GM10248 (cell line): ENCODE measurements around the gene YDJC.

Experiments
- CTCF ChIA-PET: fragments of 300-600 bp; sonication (Branson Sonifier 250); formaldehyde crosslinking; extraction: SDS; loops from one replicate; lab custom pipeline; 2021; ENCODE audit warnings: antibody characterized with exemption; lab: Yijun Ruan, JAX
- POLR2A ChIA-PET: fragments of 350-650 bp; sonication (Branson Sonifier 250); formaldehyde crosslinking; extraction: SDS; loops from one replicate; lab custom pipeline; 2020; ENCODE audit warnings: antibody characterized with exemption; lab: Yijun Ruan, JAX
- DNase-seq: peaks from one replicate; pipeline ENCODE4 v3.0.0; 2012; ENCODE audit errors: extremely low spot score
- CTCF ChIP-seq: IDR thresholded peaks from 2 replicates; pipeline ENCODE4 v1.5.1; 2012; ENCODE audit warnings: mild to moderate bottlenecking, low read depth; ENCODE audit errors: extremely low read depth, missing control alignments, control extremely low read depth

The YDJC gene

GRCh38 chr22:21592422-21592821 lies 37.4 kb downstream of the YDJC start:
- ChIA-PET CTCF (interaction anchor here (1.3 to 1.8 kb wide), 3 partner anchors 9 to 37 kb away, joined by 3 to 7 read pairs (median 4); partner anchors contain the start of gene YDJC), POLR2A (no interaction called here)
- no peak for DNase-seq
- no peak for TF ChIP-seq CTCF

GRCh38 chr22:21591695-21592094 lies 38.1 kb downstream of the YDJC start:
- ChIA-PET POLR2A (no interaction called here), CTCF (interaction anchor here (1.4 to 1.8 kb wide), 2 partner anchors 8 to 38 kb away, joined by 4 to 7 read pairs; partner anchors contain the start of gene YDJC)
- no peak for DNase-seq
- no peak for TF ChIP-seq CTCF

GRCh38 chr22:21590809-21591641 lies 38.8 kb downstream of the YDJC start:
- no peak for DNase-seq
- CTCF ChIA-PET: no interaction called here
- POLR2A ChIA-PET: no interaction called here
- TF ChIP-seq CTCF: no peak

GRCh38 chr22:21589396-21589795 lies 40.4 kb downstream of the YDJC start:
- POLR2A ChIA-PET: no interaction called here
- CTCF ChIA-PET: interaction anchor here (1.0 kb wide), 1 partner anchor 54 kb away, joined by 3 read pairs; no protein-coding TSS in a partner anchor
- TF ChIP-seq CTCF: no peak
- no peak for DNase-seq

GRCh38 chr22:21587803-21588611 lies 41.8 kb downstream of the YDJC start:
- CTCF ChIA-PET: interaction anchor here (1.2 to 2.4 kb wide), 9 partner anchors 9 to 59 kb away, joined by 3 to 16 read pairs (median 4); partner anchors contain the start of gene YDJC
- DNase-seq: peak; percentile 84
- no peak for TF ChIP-seq CTCF
- POLR2A ChIA-PET: interaction anchor here (0.7 to 1.2 kb wide), 6 partner anchors 8 to 810 kb away, joined by 3 to 8 read pairs (median 4); no protein-coding TSS in a partner anchor

- ChIA-PET POLR2A (interaction anchor here (0.6 kb wide), 1 partner anchor 19 kb away, joined by 3 read pairs; no protein-coding TSS in a partner anchor), CTCF (no interaction called here)
- DNase-seq: no peak
- no peak for TF ChIP-seq CTCF
Measured at GRCh38 chr22:21585389-21585788, 44.4 kb downstream of the YDJC start.
